Stimulated activated naive CD8-positive, alpha-beta T cell treated with anti-CD3 and anti-CD28 coated beads, Interleukin-15, amount 100 ng/mL, for 72 hours (primary cell): ENCODE data around the gene PALD1.

Experiments used
- ATAC-seq: fragments of 150-1000 bp; cut with Tn5 transposase; 2 replicates; pipeline ENCODE4 v1.10.0; 2021; ENCODE audit warnings: mild to moderate bottlenecking, moderate library complexity
- DNase-seq, 2 donors: peaks; one replicate each; pipeline ENCODE4 v3.0.0; 2021 to 2022
- H3K27ac Mint-ChIP-seq, 2 donors: one replicate each; pipeline ENCODE4 v1.8.0; 2022; ENCODE audit warnings: mild to moderate bottlenecking in 2 of 2, mixed read lengths in 2 of 2, moderate library complexity in 2 of 2
- H3K27me3 Mint-ChIP-seq: one replicate; pipeline ENCODE4 v1.8.0; 2022; ENCODE audit warnings: mixed read lengths
- H3K4me1 Mint-ChIP-seq: one replicate; pipeline ENCODE4 v1.8.0; 2022; ENCODE audit warnings: mild to moderate bottlenecking, mixed read lengths
- H3K4me3 Mint-ChIP-seq, 2 donors: one replicate each; pipeline ENCODE4 v1.8.0; 2022; ENCODE audit warnings: mild to moderate bottlenecking in 2 of 2, mixed read lengths in 2 of 2, moderate library complexity in 1 of 2
- H3K9me3 Mint-ChIP-seq, 2 donors: one replicate each; pipeline ENCODE4 v1.8.0; 2022; ENCODE audit warnings: mixed read lengths in 2 of 2

The PALD1 gene

DNA sequence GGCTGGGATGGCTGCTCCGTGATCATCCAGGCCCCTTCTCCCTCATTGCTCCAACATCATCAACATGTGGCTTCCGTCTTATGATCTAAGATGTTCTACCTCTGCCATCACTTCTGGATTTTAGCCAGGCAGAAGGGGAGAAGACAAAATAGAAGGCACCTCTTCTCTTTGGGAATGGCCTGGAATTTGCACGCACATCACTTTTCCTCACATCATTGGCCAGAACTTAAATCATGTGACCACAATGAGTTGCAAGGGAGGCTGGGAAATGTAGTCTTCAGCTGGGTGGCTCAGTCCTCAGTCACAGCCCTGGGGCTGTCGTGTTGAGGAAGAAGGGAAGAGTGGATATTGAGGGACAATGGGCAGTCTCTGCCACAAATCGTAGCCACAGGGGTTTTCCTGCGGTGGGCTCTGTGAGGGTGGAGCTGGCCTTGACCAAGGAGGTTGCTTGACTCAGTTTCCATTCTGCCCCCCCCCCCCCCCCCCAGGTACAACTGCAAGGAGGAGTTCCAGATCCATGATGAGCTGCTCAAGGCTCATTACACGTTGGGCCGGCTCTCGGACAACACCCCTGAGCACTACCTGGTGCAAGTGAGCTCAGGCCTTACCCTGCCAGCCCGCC is 50.3 kb downstream of the PALD1 start:
- DNase-seq = no peak
- no peaks in the 10 kb centered on the region for H3K4me1 Mint-ChIP-seq
- H3K9me3 Mint-ChIP-seq = no peaks in the 10 kb centered on the region
- ATAC-seq = no peak
- no peaks in the 10 kb centered on the region for H3K27me3 Mint-ChIP-seq
- no peak overlapping the region for H3K27ac Mint-ChIP-seq
- H3K4me3 Mint-ChIP-seq = no peak overlapping the region

- Mint-ChIP-seq H3K27me3 (no peaks in the 10 kb centered on the region), H3K4me3 (no peak overlapping the region), H3K4me1 (no peaks in the 10 kb centered on the region), H3K9me3 (no peaks in the 10 kb centered on the region), H3K27ac (peak overlapping the region in 1 of 2 donors; percentile 9)
- DNase-seq (no peak), ATAC-seq (no peak)
Observed at GRCh38 chr10:70529848-70530247, 51.3 kb downstream of the PALD1 start.

DNA sequence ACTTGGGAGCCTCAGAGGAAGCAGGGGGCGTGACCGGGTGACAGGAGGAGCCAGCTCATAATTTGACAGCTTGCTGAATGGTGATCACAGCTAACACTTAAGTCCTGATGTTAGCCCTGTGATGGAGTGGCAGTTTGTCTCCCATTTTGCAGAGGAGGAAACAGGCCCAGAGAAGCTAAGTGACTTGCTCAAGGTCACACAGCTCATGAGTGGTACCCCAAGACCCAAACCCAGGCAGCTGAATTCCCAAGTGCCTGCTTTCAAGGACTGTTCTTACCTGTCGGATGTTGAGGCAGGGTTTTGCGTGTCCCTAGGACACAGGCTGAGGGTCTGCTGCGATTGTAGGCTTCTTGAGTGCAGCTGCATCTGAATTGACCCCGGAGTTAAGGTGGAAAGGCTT is 51.7 kb downstream of the PALD1 start:
- ATAC-seq (no peak), DNase-seq (no peak)
- no peaks in the 10 kb centered on the region for H3K9me3 Mint-ChIP-seq
- no peaks in the 10 kb centered on the region for H3K27me3 Mint-ChIP-seq
- no peak overlapping the region for H3K4me3 Mint-ChIP-seq
- no peak overlapping the region for H3K27ac Mint-ChIP-seq
- no peaks in the 10 kb centered on the region for H3K4me1 Mint-ChIP-seq

DNA sequence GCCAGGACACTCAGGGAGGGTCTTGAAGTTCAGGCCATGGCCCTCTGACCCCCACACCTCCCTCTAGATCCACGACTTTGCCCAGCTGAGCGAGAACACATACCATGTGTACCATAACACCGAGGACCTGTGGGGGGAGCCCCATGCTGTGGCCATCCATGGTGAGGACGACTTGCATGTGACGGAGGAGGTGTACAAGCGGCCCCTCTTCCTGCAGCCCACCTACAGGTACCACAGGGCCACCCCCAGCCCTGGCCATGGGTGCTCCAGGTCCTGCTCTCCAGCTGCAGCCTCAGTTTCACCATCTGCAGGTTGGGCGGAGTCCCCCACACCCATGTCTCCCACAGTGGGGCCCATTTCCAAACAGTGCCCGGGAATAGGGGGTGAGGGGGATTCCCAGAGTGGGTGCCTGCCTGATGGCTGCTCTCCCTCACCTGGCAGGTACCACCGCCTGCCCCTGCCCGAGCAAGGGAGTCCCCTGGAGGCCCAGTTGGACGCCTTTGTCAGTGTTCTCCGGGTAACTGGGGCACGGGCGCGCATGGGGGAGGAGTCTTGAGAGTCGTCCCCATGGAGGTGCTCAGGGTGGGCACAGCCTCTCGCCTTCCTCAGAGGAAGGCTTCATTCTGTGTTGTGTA is 54.1 kb downstream of the PALD1 start:
- no peak for ATAC-seq
- Mint-ChIP-seq H3K4me3 (no peak overlapping the region), H3K4me1 (no peaks in the 10 kb centered on the region), H3K27ac (no peak overlapping the region), H3K27me3 (no peaks in the 10 kb centered on the region), H3K9me3 (no peaks in the 10 kb centered on the region)
- no peak for DNase-seq

GRCh38 chr10:70533189-70533558 is 54.6 kb downstream of the PALD1 start:
- no peak for ATAC-seq
- DNase-seq = no peak
- H3K4me3 Mint-ChIP-seq = no peak overlapping the region
- H3K27me3 Mint-ChIP-seq = no peaks in the 10 kb centered on the region
- no peaks in the 10 kb centered on the region for H3K4me1 Mint-ChIP-seq
- peak overlapping the region in 1 of 2 donors; percentile 21 for H3K27ac Mint-ChIP-seq
- H3K9me3 Mint-ChIP-seq = no peaks in the 10 kb centered on the region

GRCh38 chr10:70534281-70534680 is 55.7 kb downstream of the PALD1 start:
- H3K27ac Mint-ChIP-seq = no peak overlapping the region
- no peaks in the 10 kb centered on the region for H3K4me1 Mint-ChIP-seq
- H3K4me3 Mint-ChIP-seq = no peak overlapping the region
- H3K27me3 Mint-ChIP-seq = no peaks in the 10 kb centered on the region
- ATAC-seq (no peak), DNase-seq (no peak)
- H3K9me3 Mint-ChIP-seq = no peaks in the 10 kb centered on the region

- Mint-ChIP-seq H3K27me3 (no peaks in the 10 kb centered on the region), H3K4me3 (no peak overlapping the region), H3K9me3 (no peaks in the 10 kb centered on the region), H3K4me1 (no peaks in the 10 kb centered on the region), H3K27ac (no peak overlapping the region)
- DNase-seq (no peak), ATAC-seq (no peak)
Observed at GRCh38 chr10:70535001-70535400, 56.4 kb downstream of the PALD1 start.

DNA sequence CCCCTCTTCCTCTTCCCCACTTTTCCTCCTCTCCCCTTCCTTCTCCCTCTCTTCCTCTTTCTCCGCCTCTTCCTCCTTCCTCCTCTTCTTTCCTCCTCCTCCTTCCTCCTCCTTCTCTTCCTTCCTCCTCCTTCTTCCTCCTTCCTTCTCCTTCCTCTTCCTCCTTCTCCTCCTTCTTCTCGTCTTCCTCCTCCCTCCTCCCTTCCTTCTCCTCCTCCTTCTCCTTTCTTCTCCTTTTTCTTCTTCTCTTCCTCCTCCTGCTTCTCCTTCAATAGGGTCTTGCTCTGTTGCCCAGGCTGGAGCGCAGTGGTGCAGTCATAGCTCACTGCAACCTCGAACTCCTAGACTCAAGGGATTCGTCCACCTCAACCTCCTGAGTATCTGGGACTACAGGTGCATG is 56.9 kb downstream of the PALD1 start:
- Mint-ChIP-seq H3K4me1 (no peaks in the 10 kb centered on the region), H3K27ac (no peak overlapping the region), H3K27me3 (no peaks in the 10 kb centered on the region), H3K9me3 (no peaks in the 10 kb centered on the region), H3K4me3 (no peak overlapping the region)
- ATAC-seq = no peak
- DNase-seq = no peak

DNA sequence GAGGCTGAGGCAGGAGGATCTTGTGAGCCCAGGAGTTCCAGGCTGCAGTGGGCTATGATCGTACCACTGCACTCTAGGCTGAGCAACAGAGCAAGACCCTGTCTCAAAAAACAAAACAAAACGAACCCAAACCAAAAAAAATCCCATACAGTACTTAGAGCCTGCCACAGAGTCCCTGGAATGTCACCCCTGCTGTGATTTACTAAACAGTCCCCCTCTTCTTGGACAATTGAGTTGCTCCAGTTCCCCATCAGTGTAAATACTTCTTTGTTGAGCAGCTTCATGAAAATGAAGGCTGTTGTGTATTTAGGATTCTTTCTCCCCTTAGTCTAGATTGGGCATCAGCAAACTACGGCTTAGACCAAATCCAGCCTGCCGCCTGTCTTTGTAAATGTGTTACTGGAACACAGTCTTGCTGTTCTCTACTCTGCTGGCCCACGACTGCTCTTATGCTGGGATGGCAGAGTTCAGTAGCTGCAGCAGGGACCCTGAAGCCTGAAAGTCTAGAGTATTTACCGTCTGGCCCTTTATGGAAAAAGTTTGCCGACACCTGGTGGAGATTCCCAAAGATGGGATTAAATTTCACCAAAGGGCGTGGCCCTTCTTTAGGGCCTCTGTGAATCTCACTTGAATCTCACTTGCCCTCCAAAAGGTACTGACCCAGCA is 57.8 kb downstream of the PALD1 start:
- H3K4me1 Mint-ChIP-seq = no peaks in the 10 kb centered on the region
- peak overlapping the region in 1 of 2 donors; percentile 66 for H3K27ac Mint-ChIP-seq
- no peaks in the 10 kb centered on the region for H3K27me3 Mint-ChIP-seq
- no peaks in the 10 kb centered on the region for H3K9me3 Mint-ChIP-seq
- no peak for ATAC-seq
- DNase-seq = no peak
- no peak overlapping the region for H3K4me3 Mint-ChIP-seq

DNA sequence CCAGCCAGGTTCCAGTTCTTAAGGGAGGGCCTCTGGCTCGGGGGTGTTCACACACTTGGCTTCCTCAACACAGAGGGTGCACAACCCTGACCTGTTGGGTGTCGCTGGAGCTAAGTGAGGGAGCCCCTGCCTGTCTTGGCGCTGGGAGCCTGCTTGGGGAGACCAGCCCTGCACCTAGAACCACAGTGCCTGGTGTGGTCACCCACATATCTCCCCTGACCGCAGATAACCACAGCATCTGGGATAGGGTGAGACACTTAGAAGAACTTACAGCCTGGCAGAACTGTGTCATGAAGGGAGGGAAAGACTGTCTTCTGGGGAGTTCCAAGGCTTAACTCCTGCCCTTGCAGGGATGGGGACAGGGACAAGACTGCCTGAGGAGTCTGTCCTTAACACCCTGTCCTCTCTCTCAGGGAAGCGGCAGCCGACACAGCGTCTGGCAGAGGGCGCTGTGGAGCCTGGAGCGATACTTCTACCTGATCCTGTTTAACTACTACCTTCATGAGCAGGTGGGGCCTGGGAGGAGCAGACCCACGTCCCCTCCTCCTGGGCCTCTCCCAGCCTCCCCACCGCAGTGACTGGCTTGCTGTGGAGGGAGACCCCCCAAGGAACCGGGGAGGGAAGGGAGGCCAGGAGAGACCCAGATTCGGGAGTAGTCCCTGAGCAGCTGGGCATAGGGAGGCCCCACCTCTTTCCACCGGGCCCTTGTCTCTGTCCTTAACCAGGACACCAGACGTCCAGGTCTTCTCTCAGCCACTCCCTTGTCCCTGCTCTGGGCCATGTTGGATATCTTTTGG is 59.0 kb downstream of the PALD1 start:
- peak; percentile 28 for ATAC-seq
- no peaks in the 10 kb centered on the region for H3K27me3 Mint-ChIP-seq
- H3K4me1 Mint-ChIP-seq = no peaks in the 10 kb centered on the region
- H3K27ac Mint-ChIP-seq = peak overlapping the region in 1 of 2 donors; percentile 57
- no peak overlapping the region for H3K4me3 Mint-ChIP-seq
- no peaks in the 10 kb centered on the region for H3K9me3 Mint-ChIP-seq
- peak in 1 of 2 donors; percentile 29 for DNase-seq

DNA sequence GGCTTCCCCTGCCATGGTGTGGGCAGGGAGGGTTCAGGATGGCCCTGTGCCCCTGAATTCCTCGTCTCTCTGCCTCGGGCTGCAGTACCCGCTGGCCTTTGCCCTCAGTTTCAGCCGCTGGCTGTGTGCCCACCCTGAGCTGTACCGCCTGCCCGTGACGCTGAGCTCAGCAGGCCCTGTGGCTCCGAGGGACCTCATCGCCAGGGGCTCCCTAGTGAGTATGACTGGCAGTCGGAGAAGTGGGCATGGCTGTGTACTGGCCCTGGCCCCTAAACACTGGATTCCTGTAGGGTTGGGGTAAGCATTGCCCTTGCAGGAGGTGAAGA is 59.6 kb downstream of the PALD1 start:
- H3K4me1 Mint-ChIP-seq = no peaks in the 10 kb centered on the region
- ATAC-seq (no peak), DNase-seq (no peak)
- no peaks in the 10 kb centered on the region for H3K9me3 Mint-ChIP-seq
- peak overlapping the region in 1 of 2 donors; percentile 57 for H3K27ac Mint-ChIP-seq
- no peaks in the 10 kb centered on the region for H3K27me3 Mint-ChIP-seq
- H3K4me3 Mint-ChIP-seq = no peak overlapping the region

GRCh38 chr10:70538731-70539338 is 60.3 kb downstream of the PALD1 start:
- H3K27ac Mint-ChIP-seq = no peak overlapping the region
- DNase-seq (no peak), ATAC-seq (peak; percentile 31)
- H3K4me1 Mint-ChIP-seq = no peaks in the 10 kb centered on the region
- H3K9me3 Mint-ChIP-seq = no peaks in the 10 kb centered on the region
- H3K4me3 Mint-ChIP-seq = no peak overlapping the region
- H3K27me3 Mint-ChIP-seq = no peaks in the 10 kb centered on the region

DNA sequence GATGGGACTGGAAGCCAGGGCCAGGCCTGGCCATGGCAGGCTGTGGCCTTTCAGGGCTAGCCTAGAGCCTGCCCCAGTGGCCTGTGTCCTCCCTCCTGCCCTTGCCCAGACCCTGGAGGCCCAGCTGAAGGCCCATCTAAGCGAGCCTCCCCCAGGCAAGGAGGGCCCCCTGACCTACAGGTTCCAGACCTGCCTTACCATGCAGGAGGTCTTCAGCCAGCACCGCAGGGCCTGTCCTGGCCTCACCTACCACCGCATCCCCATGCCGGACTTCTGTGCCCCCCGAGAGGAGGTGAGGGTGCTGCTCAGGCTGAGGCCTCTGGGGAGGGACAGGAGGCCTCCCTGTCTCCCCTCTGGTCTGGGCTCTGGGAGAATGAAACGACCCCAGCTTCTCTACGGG is 60.9 kb downstream of the PALD1 start:
- ATAC-seq (peak; percentile 6), DNase-seq (no peak)
- Mint-ChIP-seq H3K27me3 (no peaks in the 10 kb centered on the region), H3K27ac (no peak overlapping the region), H3K4me1 (no peaks in the 10 kb centered on the region), H3K4me3 (no peak overlapping the region), H3K9me3 (no peaks in the 10 kb centered on the region)

GRCh38 chr10:70540089-70540788 is 61.7 kb downstream of the PALD1 start:
- no peak overlapping the region for H3K4me3 Mint-ChIP-seq
- H3K27me3 Mint-ChIP-seq = no peaks in the 10 kb centered on the region
- H3K27ac Mint-ChIP-seq = no peak overlapping the region
- DNase-seq (peak; percentile 29 to 34), ATAC-seq (peak; percentile 38)
- H3K9me3 Mint-ChIP-seq = no peaks in the 10 kb centered on the region
- H3K4me1 Mint-ChIP-seq = no peaks in the 10 kb centered on the region

- H3K27ac Mint-ChIP-seq = no peak overlapping the region
- ATAC-seq = no peak
- DNase-seq = no peak
- no peaks in the 10 kb centered on the region for H3K9me3 Mint-ChIP-seq
- no peaks in the 10 kb centered on the region for H3K27me3 Mint-ChIP-seq
- H3K4me1 Mint-ChIP-seq = no peaks in the 10 kb centered on the region
- H3K4me3 Mint-ChIP-seq = no peak overlapping the region
Observed at GRCh38 chr10:70540789-70541360, 62.3 kb downstream of the PALD1 start.
